Activated CD4-positive, alpha-beta T cell treated with anti-CD3 and anti-CD28 coated beads for 48 hours (primary cell): ENCODE results near the gene NEK4.

Source experiments
- DNase-seq: peaks from one replicate; pipeline ENCODE4 v3.0.0-alpha.2; 2020

Gene NEK4

DNA sequence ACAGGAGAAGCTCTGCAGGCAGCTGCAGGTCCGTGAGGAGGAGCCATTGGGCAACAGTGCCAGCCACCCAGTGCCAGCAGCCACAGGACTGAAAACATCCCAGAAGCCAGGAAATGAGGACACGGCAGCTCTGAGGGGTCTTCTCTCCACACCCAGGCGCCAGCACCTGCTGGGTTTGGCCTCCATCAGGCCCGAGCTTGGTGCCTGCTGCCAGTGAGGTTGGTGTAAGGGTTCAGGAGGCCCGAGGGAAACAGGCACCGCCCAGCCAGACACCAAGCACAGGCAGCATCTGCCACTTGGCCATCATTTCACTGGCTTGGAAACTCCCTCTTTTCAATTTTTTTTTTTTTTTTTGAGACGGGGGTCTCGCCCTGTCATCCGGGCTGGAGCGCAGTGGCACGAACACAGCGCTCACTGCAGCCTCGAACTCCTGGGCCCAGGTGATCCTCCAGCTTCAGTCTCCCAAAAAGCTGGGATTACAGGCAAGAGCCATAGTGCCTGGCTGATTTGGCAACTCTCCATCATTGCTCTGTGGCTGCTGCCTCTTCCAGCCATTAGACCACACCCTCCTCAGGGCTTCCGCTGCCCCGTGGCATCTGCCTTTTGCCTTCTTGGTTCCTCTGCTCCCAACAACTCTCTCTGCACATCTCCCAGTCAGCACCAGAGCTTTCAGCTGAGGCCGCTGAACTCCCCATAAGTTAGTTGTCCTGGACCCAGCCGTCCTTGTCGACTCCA is 22.4 kb upstream of the NEK4 start:
- DNase-seq: no peak

DNA sequence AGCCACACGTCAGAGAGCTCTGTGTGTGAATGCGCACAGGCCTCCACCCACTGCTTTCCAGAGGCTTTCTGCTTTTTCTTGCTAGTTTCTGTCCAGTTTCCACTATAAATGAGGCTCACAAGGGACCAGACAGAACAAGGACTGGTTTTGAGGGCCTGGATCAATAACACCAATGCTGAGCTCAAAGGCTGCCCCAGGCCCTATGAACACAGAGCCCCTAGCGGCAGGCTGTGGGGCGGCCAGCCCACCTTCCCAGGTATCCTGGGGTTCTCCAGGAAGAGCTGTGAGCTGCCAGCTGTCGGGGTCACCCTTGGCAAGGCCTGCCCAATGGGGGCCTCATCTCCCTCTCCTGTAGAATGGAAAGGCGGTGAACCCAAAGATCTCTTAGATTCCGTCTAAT is 21.7 kb upstream of the NEK4 start:
- DNase-seq: no peak

GRCh38 chr3:52791928-52792327 is 21.2 kb upstream of the NEK4 start:
- no peak for DNase-seq

- DNase-seq: no peak
Observed at GRCh38 chr3:52791366-52791765, 20.6 kb upstream of the NEK4 start.

DNA sequence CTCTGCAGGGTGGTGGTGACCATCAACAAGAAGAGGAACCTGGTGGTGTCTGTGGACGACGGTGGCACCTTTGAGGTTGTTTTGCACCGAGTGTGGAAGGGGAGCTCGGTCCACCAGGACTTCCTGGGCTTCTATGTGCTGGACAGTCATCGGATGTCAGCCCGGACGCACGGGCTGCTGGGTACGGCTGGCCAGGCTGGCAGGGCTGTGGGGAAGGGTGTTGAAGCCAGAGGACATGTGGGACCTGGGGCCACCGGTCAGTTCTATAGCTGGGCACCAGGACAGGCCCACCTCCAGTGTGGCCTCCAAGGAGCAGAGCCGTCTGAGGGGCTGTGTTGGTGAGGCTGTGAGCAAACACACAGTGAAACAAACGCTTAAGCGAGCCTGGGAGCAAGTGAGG is 20.0 kb upstream of the NEK4 start:
- no peak for DNase-seq

DNA sequence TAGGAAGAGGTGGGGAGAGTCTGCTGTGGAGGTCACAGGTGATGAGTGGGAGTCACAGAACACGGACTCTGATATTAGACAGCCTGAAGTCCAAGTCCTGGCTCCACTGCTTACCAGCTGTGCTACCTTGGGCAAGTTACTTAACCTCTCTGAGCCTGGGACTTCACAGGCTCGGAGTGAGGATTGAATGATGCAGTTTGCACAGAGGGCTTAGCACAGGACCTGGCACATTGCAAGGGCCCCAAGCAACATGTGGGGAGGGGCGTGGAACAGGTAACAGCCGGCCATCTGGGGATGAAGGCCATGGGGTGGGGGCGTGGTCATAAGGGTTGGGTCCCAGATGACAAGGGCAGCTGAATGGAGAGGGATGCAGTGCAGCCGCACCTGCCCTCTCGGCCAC is 19.6 kb upstream of the NEK4 start:
- no peak for DNase-seq

GRCh38 chr3:52789746-52790040 is 19.0 kb upstream of the NEK4 start:
- DNase-seq: no peak

DNA sequence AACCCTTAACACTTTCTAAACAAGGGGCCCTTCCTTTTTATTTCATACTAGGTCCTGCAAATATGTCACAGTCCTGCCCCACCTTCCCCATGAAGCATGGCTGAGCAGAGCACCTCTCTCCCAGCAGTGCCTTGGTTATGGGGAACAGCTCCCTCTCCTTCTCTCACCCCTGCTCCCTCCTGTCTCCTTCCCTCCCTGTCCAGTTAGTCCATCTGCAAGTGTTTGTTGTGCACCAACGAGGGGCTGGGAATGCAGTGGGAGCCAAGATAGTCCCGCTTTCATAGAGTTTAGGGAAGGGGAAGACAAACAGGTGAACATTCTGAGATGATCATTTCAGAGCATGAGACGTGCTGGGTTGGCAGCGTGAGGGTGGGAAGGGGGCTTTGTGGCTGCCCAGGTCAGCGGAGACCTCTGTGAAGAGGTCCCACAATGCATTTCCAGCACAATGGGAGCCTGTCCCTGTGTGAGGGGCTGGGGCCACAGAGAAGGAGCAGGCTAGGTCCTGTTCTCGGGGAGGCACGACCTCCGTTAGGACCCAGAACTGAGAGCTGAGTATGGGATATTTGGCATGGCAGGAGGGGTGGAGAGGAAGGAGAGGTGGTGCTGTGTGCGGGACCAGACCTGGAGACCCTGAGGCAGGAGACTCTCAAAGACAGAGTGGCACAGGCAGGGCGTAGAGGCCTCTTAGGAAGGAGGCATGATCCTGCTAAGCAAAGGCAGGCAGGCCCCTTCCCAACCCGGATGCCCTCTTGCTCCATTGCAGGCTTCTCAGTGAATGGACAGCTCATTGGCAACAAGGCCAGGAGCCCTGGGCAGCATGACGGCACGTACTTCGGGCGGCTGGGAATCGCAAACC is 18.4 kb upstream of the NEK4 start:
- no peak for DNase-seq

DNA sequence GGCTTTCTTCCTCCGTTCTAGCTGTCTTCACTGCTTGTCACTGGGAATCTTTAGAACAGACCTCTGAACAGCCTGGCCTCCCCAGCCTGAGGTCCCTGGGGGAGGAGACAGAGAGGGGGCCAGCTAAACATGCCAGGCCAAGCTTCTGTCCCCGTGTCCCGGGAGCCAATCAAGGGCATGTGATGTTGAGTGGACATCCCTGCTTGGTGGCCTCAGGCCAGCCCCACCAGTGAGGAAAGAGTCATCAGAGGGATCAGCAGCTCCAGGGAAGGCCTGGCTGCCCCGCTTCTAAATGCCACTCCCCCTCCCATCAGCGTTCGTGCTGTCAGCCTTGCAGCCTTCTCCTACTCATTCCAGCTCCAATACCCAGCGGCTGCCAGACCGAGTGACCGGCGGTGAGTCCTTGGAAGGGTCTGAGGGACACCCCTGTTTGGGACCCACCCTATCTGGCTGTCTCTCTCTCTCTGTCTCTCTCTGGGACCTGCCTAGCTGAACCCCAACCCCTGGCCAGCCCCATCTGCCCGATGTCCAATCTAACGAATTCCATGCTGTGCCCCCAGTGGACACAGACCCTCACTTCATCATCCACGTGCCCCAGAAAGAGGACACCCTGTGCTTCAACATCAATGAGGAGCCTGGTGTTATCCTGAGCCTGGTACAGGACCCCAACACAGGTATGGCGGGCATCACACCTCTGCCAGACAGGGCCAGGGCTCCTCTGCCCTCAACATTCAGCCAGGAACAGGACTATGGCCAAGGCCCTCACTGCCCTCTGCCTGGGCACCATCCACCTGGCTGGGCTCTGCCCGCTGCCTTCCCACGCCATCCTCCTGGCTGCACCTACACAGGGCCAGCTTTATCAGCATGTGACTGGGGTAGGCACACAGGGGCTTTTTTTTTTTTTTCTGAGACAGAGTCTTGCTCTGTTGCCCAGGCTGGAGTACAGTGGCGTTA is 17.2 kb upstream of the NEK4 start:
- DNase-seq: no peak

DNA sequence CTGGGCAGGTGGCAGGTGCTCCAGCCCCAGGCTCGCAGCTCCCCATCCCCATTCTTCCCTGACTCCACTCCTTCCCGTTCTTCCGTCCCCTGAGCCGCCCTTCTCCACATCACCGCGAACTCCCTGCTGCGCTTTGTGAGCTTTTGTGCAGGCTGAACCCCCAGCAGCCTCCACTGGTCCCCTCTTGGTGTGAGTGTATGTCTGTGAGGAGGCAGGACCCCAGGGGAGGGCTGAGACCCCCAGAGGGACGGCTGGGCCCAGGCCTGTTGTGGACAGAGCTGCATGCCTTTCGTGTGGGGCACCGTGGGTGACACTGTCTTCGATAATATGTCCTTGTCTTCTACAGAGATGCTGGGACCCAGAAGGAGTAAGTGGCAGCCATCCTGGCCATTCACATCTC is 16.5 kb upstream of the NEK4 start:
- DNase-seq: no peak

DNA sequence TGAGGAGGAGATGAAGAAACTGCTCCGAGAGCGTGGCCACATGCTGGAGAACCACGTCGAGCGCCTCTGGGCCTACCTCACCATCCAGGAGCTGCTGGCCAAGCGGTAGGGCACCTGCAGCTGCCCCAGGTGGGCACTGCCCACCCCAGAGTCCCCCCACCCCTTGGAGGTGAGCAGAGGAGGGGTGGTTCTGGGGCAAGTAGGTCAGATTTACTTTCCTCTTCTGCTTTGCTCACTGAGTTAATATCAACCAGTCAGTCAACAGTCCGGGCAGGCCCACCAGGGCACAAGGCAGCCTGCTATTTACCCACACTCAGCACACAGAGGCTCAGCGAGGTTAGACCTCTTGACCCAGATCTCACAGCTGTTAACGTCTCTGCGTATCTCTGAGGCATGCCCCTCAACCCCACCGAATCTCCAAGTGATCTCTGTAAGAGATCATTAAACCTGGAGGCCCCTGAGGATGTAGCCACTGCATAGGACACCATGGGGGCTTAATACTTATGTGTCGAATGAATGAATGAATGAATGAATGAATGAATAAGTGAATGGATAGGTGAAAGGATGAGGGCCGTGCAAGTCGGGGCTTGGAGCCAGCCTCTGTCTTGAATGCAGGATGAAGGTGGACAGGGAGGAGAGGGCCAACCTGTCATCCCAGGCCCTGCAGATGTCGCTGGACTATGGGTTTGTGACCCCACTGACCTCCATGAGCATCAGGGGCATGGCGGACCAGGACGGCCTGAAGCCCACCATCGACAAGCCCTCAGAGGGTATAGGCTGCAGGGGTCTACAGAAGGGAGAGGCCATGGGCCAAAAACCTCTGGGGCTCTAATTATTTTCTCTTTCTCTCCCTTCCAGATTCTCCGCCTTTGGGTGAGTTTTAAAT is 15.8 kb upstream of the NEK4 start:
- no peak for DNase-seq

DNA sequence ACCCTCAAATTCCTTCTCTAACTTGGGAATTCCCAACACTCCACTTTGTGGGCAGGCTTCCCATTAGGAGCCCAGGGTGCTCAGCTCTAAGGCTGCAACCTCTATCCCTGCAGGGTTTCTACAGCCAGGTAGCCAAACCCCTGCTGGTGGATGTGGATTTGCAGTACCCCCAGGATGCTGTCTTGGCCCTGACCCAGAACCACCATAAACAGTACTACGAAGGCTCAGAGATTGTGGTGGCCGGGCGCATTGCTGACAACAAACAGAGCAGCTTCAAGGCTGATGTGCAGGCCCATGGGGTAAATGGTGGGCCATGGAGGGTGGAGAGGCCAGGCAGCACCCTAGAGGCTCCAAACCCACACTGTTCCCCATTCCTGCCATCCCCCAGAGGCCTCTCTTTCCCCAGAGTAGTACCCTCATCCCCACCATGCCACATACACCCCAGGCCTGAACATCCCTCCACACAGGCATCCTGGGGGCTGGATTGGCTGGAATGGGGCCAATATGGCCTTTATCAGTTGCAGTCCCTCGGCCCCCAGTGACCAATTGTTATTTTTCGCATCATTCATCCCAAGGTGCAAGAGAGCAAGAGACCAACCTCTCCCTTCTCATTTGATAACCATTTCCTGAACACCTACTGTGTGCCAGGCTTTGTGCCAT is 14.3 kb upstream of the NEK4 start:
- no peak for DNase-seq

- DNase-seq: no peak
Observed at GRCh38 chr3:52784021-52784621, 13.4 kb upstream of the NEK4 start.

DNA sequence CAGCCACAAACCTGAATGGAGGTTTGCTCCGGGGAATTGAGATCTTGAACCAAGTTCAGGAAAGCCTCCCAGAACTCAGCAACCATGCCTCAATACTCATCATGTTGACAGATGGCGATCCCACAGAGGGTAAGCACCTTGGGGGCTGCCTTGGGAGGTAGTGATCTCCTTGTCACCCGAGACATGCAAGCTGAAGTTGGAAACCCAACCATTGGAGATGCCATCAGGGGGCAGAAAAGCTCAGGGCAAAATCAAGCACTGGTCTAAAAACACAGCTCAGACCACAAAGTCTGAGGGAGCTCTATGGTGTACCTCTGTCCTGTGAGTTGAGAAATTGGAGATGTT is 12.4 kb upstream of the NEK4 start:
- no peak for DNase-seq

GRCh38 chr3:52782412-52783210 is 11.9 kb upstream of the NEK4 start:
- no peak for DNase-seq

GRCh38 chr3:52781741-52782140 is 11.0 kb upstream of the NEK4 start:
- no peak for DNase-seq

DNA sequence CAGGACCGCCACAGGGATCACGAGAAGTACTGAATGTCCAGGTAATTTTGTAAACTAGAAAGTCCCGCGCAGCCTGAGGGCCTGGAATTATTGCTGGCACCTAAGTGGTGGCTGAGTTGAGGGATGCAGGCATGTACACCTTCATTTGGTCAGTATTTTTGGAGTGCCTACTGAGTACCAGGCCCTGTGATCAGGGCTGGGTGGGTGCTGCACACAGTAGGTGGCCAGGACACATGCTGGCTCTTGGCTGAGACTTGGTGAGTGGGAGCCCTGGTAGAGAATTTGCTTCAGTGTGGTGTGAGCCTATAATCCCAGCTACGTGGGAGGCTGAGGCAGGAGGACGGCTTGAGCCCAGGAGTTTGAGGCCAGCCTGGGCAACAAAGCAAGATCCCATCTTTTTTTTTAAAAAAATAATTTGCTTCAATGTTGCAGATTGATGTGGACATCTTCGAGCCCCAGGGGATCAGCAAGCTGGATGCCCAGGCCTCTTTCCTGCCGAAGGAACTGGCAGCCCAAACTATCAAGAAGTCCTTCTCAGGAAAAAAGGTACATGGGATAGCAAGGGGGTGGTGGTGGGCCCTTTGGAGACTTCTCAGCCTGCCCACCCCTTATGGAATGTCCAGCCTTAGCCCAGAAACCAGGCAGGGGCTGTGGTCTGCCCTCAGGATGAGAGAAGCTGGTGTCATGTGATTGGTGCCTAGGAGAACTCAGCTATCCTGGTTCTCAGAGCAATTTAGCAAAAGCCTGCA is 9.3 kb upstream of the NEK4 start:
- no peak for DNase-seq

GRCh38 chr3:52779011-52779836 is 8.5 kb upstream of the NEK4 start:
- no peak for DNase-seq
